Fibroblast of peridontal ligament (primary cell): ENCODE measurements around the gene EAF1.

Source experiments
- DNase-seq: peaks from one replicate; pipeline ENCODE4 v3.0.0-alpha.2; 2010; ENCODE audit errors: extremely low read depth

The EAF1 gene

DNA sequence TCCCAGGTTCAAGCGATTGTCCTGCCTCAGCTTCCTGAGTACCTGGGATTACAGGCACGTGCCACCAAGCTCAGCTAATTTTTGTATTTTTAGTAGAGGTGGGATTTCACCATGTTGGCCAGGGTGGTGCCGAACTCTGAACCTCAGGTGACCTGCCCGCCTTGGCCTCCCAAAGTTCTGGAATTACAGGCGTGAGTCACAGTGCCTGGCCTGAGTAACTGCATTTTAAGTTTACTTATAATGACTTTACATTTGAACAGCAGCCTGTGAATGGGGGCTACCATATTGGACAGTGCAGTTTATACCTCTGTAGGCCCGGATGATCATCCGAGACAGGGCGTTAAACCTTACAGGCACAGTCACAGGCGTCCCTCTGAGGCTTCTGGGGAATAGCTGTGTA, 24.8 kb downstream of the EAF1 start:
- no peak for DNase-seq

DNA sequence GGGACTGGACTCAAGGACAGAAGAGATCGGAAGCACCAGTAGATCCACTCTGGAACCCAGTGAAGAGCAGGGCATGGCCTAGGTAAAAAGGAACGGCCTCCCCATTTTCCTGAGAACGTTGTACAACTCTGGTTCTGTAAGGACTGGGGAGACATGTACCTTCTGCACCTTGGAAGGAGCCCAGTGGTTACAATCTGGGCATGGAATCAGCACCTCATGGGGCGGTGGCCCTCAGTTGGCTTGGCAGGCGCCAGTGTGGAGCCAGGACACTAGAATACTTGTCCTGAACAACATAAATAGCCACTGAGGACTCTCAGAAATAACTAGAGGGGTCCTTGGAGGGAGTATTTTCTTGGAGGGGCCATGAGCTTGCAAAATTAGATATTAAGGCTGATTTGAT, 25.6 kb downstream of the EAF1 start:
- no peak for DNase-seq

GRCh38 chr3:15453501-15453900, 26.1 kb downstream of the EAF1 start:
- no peak for DNase-seq

- no peak for DNase-seq
Observed at GRCh38 chr3:15453991-15454625, 26.7 kb downstream of the EAF1 start.

- no peak for DNase-seq
Observed at GRCh38 chr3:15454965-15455364, 27.6 kb downstream of the EAF1 start.

- no peak for DNase-seq
Observed at GRCh38 chr3:15455756-15456155, 28.4 kb downstream of the EAF1 start.

GRCh38 chr3:15456321-15456720, 28.9 kb downstream of the EAF1 start:
- peak; percentile 14 for DNase-seq

DNA sequence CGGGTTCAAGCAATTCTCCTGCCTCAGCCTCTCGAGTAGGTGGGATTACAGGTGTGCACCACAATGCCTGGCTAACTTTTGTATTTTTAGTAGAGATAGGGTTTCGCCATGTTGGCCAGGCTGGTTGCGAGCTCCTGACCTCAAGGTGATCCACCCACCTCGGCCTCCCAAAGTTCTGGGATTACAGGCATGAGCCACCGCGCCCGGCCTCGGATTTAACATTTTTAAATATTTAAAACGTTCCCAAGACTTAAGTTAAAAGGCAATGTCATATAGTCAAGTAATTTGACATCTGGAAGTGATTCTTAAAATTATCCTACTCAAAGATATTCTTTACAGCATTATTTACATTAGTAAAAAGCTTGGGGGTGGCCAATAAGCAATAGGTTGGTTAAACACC, 29.5 kb downstream of the EAF1 start:
- DNase-seq: peak; percentile 28

DNA sequence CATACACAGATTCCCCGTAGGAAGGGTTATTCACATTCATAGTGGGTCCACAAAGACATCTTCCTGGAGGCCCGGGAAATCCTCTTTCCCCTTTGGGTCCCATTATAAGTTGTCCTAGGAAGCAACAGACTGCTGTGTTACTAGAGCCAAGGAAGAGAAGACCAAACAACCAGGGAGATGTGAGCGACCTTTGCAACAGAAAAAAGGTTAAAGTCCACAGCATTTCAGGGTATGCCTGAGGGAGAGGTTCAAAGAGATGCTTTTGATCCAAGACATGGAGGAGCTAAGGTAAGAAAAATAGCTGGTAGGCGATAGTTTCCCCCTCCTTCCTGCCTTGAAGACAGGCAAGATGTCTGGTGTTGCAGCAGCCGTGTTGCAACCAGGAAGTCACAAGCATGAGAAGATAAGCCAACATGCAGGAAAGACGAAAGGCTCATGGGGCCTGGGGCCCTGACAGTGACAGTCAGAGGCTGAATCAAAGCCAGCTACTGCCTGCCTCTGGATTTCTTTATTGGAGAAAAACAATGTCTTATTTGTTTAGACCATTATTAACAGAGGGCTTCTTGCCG, 30.9 kb downstream of the EAF1 start:
- no peak for DNase-seq

DNA sequence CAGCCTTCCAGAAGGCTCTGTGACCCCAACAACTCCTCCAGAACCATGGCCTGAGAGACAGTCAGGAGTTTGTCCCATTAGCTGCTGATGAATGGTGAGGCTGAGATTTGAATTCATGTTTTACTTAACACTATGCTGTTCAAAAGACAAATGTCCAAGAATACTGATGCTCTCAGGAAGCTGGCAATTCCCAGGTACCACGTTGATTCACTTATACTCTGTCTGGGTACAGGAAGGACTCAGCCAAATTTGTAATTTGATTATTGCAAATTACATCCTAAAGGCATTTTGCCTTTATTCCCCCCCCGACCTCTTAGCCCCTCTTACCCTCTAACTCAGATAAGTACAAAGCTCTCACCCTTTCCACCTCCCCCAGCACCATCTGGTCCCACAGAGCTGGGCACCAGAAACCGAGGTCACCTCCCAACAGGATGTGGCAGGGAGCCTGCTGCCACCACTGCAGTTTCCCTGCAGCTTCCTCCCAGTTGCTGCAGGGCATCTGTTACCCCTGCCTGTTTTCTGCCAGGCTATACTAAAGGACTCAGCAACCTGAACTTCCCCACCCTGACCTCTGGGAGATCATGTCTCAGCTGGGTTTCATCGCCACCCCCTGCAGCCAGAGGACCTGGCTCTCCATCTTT, 33.6 kb downstream of the EAF1 start:
- DNase-seq: no peak

GRCh38 chr3:15462451-15462850, 35.1 kb downstream of the EAF1 start:
- no peak for DNase-seq

- DNase-seq: no peak
Observed at GRCh38 chr3:15465876-15466585, 38.6 kb downstream of the EAF1 start.

- DNase-seq: no peak
Observed at GRCh38 chr3:15467227-15468181, 40.1 kb downstream of the EAF1 start.

- DNase-seq: no peak
Observed at GRCh38 chr3:15470261-15470660, 42.9 kb downstream of the EAF1 start.

- DNase-seq: no peak
Observed at GRCh38 chr3:15470849-15471248, 43.5 kb downstream of the EAF1 start.

DNA sequence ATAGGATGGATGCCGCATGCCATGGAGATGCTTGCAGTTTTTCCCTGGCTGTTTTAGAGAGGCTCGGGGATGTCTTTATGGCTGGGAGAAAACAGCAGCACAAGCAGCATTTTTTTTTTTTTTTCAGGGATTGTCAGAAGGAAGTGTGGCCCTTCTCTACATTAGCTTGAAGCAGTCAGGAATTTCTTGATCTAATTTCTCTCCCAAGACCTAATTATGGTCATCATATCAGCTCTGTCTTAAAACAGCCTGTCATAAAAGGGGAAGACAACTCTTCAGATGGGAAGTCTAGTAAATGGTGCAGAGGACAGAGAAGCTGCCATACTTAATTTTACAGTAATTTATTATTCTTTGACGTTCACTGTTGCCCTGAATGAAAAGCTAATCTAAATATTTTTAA, 44.5 kb downstream of the EAF1 start:
- DNase-seq: no peak

- no peak for DNase-seq
Observed at GRCh38 chr3:15475161-15475560, 47.8 kb downstream of the EAF1 start.

DNA sequence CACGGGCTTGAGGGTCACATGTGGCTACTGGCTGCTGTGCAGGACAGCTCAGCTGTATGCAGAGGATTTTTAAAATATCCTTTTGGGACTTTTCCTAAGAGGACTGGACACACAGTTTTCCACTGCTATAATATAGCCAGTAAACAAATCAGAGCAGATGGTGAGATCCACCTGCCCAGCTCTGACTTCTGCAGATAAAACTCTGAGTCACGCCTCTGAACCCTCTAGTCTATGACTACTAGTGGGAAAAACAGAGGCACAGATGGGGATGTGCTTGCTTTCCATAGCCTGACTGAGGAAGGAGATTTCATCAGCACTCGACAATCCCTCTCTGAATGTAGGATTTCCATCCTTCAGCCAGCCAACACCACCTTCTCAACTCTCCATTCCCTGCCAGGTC, 49.0 kb downstream of the EAF1 start:
- DNase-seq: no peak

DNA sequence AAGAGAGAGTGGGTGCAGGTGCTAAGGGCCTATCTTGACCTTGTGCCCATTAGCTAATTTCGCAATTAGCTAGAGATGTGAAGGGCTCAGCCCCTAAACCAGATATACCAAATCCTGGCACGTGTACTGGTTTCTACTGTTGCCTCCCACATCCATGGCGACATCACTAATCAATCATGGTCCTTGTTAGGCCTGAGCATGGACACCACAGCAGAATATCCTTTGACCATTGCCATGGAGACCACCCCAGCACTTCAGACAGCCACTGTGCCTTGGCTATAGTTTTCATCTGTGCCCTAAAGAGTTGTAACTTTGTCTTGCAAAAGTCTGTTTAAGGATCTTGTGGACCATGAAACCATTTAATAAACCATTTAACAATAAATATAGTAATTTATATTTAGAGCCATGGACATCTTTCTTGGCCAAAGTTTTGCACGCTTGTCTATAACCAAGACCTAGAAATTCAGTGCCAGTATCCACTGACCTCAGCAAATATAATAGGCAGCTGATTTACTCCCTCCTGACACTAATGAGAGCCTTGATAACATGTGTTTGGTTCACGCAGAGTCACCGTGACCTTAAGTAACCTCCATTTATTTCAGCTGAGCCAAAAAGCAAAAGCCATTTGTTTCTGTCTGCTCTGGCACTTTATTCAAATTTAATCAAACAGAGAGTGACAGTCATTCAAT, 50.7 kb downstream of the EAF1 start:
- no peak for DNase-seq

GRCh38 chr3:15478640-15478979, 51.2 kb downstream of the EAF1 start:
- no peak for DNase-seq
